ENCODE data around the gene SCNM1. TPM values are rescaled to one million over a fixed set of nuclear protein-coding genes. Genes with fewer than 3 reads are reported as not detected.

Gene SCNM1
- total RNA-seq, 1 donor from 2014 or later, result 22.1 TPM

GRCh38 chr1:151158751-151159251, 7.1 kb upstream of the SCNM1 start:
- no peak for DNase-seq (ENCODE audit: extremely low spot score in 2 of 2)
- TF ChIP-seq CTCF (IDR thresholded peaks at IDR 0.05), result no peak
- TF ChIP-seq POLR2AphosphoS5 (IDR thresholded peaks at IDR 0.05; ENCODE audit: insufficient read depth in 1 of 2, low read depth in 1 of 2), result no peak
- no peak for TF ChIP-seq POLR2A (IDR thresholded peaks at IDR 0.05)
- Histone ChIP-seq H3K27me3 (no peaks in the 10 kb centered on the region), H3K9me3 (no peaks in the 10 kb centered on the region), H3K4me1 (peaks cover 9% of the 10 kb centered on the region), H3K36me3 (peaks cover 0 to 42% of the 10 kb centered on the region in 2 donors), H3K4me3 (no peak overlapping the region), H3K27ac (no peak overlapping the region)
- intact Hi-C loops (cut with DNase I), result loop anchor here (5.0 kb wide), 2 partner anchors 56 to 132 kb away; no protein-coding TSS in a partner anchor

GRCh38 chr1:151159373-151159772, 6.6 kb upstream of the SCNM1 start:
- no peak for TF ChIP-seq CTCF (IDR thresholded peaks at IDR 0.05)
- TF ChIP-seq POLR2A (IDR thresholded peaks at IDR 0.05), result no peak
- no peak for TF ChIP-seq POLR2AphosphoS5 (IDR thresholded peaks at IDR 0.05; ENCODE audit: insufficient read depth in 1 of 2, low read depth in 1 of 2)
- Histone ChIP-seq H3K9me3 (no peaks in the 10 kb centered on the region), H3K4me1 (peaks cover 14% of the 10 kb centered on the region), H3K4me3 (no peak overlapping the region), H3K27ac (no peak overlapping the region), H3K27me3 (no peaks in the 10 kb centered on the region), H3K36me3 (peaks cover 0 to 42% of the 10 kb centered on the region in 2 donors)
- no peak for DNase-seq (ENCODE audit: extremely low spot score in 2 of 2)
- intact Hi-C loops (cut with DNase I), result loop anchor here (5.0 kb wide), 2 partner anchors 57 to 132 kb away; no protein-coding TSS in a partner anchor

GRCh38 chr1:151164732-151165280, 1.1 kb upstream of the SCNM1 start:
- peak overlapping the region; percentile 72 to 82 for H3K4me3 ChIP-seq
- no peaks in the 10 kb centered on the region for H3K27me3 ChIP-seq
- peak overlapping the region; percentile 88 for H3K27ac ChIP-seq
- intact Hi-C loops (cut with DNase I), result no loop called here
- H3K4me1 ChIP-seq, result peaks cover 38% of the 10 kb centered on the region
- TF ChIP-seq POLR2A (IDR thresholded peaks at IDR 0.05) (no peak), CTCF (IDR thresholded peaks at IDR 0.05) (no peak), POLR2AphosphoS5 (IDR thresholded peaks at IDR 0.05; ENCODE audit: insufficient read depth in 1 of 2, low read depth in 1 of 2) (no peak)
- peaks cover 0 to 36% of the 10 kb centered on the region in 2 donors for H3K36me3 ChIP-seq
- no peak for DNase-seq (ENCODE audit: extremely low spot score in 2 of 2)
- no peaks in the 10 kb centered on the region for H3K9me3 ChIP-seq

- Histone ChIP-seq H3K4me3 (peak overlapping the region; percentile 72 to 82), H3K9me3 (no peaks in the 10 kb centered on the region), H3K4me1 (peaks cover 38% of the 10 kb centered on the region), H3K36me3 (peaks cover 0 to 35% of the 10 kb centered on the region in 2 donors), H3K27me3 (no peaks in the 10 kb centered on the region), H3K27ac (peak overlapping the region; percentile 88)
- TF ChIP-seq POLR2AphosphoS5 (IDR thresholded peaks at IDR 0.05; ENCODE audit: insufficient read depth in 1 of 2, low read depth in 1 of 2) (no peak), POLR2A (IDR thresholded peaks at IDR 0.05) (no peak)
- intact Hi-C loops (cut with DNase I), result no loop called here
- DNase-seq (ENCODE audit: extremely low spot score in 2 of 2), result peak in 1 of 2 donors; percentile 92
Observed at GRCh38 chr1:151165281-151165737, 635 bp upstream of the SCNM1 start.

GRCh38 chr1:151166505-151166956, 587 bp downstream of the SCNM1 start:
- no peaks in the 10 kb centered on the region for H3K27me3 ChIP-seq
- intact Hi-C loops (cut with DNase I), result no loop called here
- peak overlapping the region; percentile 72 to 82 for H3K4me3 ChIP-seq
- H3K27ac ChIP-seq, result peak overlapping the region; percentile 88
- H3K9me3 ChIP-seq, result no peaks in the 10 kb centered on the region
- H3K4me1 ChIP-seq, result peaks cover 30% of the 10 kb centered on the region
- DNase-seq (ENCODE audit: extremely low spot score in 2 of 2), result no peak
- no peak for TF ChIP-seq CTCF (IDR thresholded peaks at IDR 0.05)
- TF ChIP-seq POLR2AphosphoS5 (IDR thresholded peaks at IDR 0.05; ENCODE audit: insufficient read depth in 1 of 2, low read depth in 1 of 2), result no peak
- no peak for TF ChIP-seq POLR2A (IDR thresholded peaks at IDR 0.05)
- H3K36me3 ChIP-seq, result peaks cover 0 to 35% of the 10 kb centered on the region in 2 donors
